Activated CD8-positive, alpha-beta memory T cell treated with anti-CD3 and anti-CD28 coated beads for 4 hours (primary cell): ENCODE results near the gene IGBP1.
"Not testable (repeated sequence)": the region's sequence is repeated elsewhere in the genome, so short reads cannot be mapped to it uniquely, and the experiment has no call there.

ENCODE experiments used
- DNase-seq, 2 donors: peaks; one replicate each; pipeline ENCODE4 v3.0.0-alpha.2; 2020; ENCODE audit warnings: low read depth in 2 of 2

Gene IGBP1

GRCh38 chrX:70166601-70167590, 33.6 kb downstream of the IGBP1 start:
- no peak for DNase-seq

- DNase-seq = no peak
These were observed 35.3 kb downstream of the IGBP1 start for GRCh38 chrX:70168238-70169188.

- DNase-seq = no peak
These were observed 36.0 kb downstream of the IGBP1 start for GRCh38 chrX:70169281-70169680.

- DNase-seq = no peak
These were observed 38.4 kb downstream of the IGBP1 start for GRCh38 chrX:70171624-70172023.

GRCh38 chrX:70172221-70172620, 39.0 kb downstream of the IGBP1 start:
- DNase-seq = no peak

GRCh38 chrX:70172964-70173363, 39.7 kb downstream of the IGBP1 start:
- DNase-seq = no peak

- DNase-seq = no peak
These were observed 41.5 kb downstream of the IGBP1 start for GRCh38 chrX:70174754-70175153.

- no peak for DNase-seq
These were observed 42.1 kb downstream of the IGBP1 start for GRCh38 chrX:70175338-70175737.

GRCh38 chrX:70176938-70177533, 43.8 kb downstream of the IGBP1 start, which contains the start of gene DGAT2L6:
DGAT2L6 (plus strand) TSS chrX:70177483; CDS start chrX:70177583, 100 bp downstream.
- no peak for DNase-seq

- no peak for DNase-seq
These were observed 49.8 kb downstream of the IGBP1 start for GRCh38 chrX:70183091-70183490.

GRCh38 chrX:70190225-70190624, 57.0 kb downstream of the IGBP1 start:
- DNase-seq = no peak

- DNase-seq = peak; percentile 18 to 27
These were observed 63.9 kb downstream of the IGBP1 start for GRCh38 chrX:70196961-70197720.

GRCh38 chrX:70201732-70202131, 68.5 kb downstream of the IGBP1 start:
- no peak for DNase-seq

GRCh38 chrX:70208479-70208878, 75.2 kb downstream of the IGBP1 start:
- DNase-seq = no peak

- DNase-seq = not testable (repeated sequence)
These were observed 76.3 kb downstream of the IGBP1 start for GRCh38 chrX:70209570-70209969.
